RWPE2 (cell line): ENCODE data around the gene MCM3AP.
"Not testable (repeated sequence)": the region's sequence is repeated elsewhere in the genome, so short reads cannot be mapped to it uniquely, and the experiment has no call there.

Experiments used
- ATAC-seq: fragments of 200-7000 bp; cut with Tn5 transposase; 3 replicates; pipeline ENCODE4 v1.9.1; 2021; ENCODE audit warnings: low read depth
- DNase-seq: peaks from one replicate; pipeline ENCODE4 v3.0.0-alpha.2; 2020; ENCODE audit warnings: low spot score
- H3K27ac ChIP-seq: fragments of 450-650 bp; 2 replicates; pipeline ENCODE4 v1.5.1; 2017; ENCODE audit warnings: mild to moderate bottlenecking; ENCODE audit not compliant: poor library complexity, severe bottlenecking
- H3K27me3 ChIP-seq: fragments of 250-450 bp; sonication (Bioruptor Pico); 2 replicates; pipeline ENCODE4 v1.5.1; 2021; ENCODE audit warnings: mild to moderate bottlenecking, moderate library complexity; ENCODE audit not compliant: insufficient read depth, poor library complexity, severe bottlenecking
- H3K36me3 ChIP-seq: fragments of 250-450 bp; sonication (Bioruptor Pico); 2 replicates; pipeline ENCODE4 v1.5.1; 2020; ENCODE audit warnings: low read depth, mild to moderate bottlenecking, moderate library complexity
- H3K4me1 ChIP-seq: fragments of 250-450 bp; sonication (Bioruptor Pico); 2 replicates; pipeline ENCODE4 v1.5.1; 2021; ENCODE audit warnings: mild to moderate bottlenecking, moderate library complexity; ENCODE audit not compliant: insufficient read depth, poor library complexity, severe bottlenecking
- H3K4me3 ChIP-seq: fragments of 250-450 bp; sonication (Bioruptor Pico); 2 replicates; pipeline ENCODE4 v1.5.1; 2021; ENCODE audit warnings: mild to moderate bottlenecking, moderate library complexity; ENCODE audit not compliant: severe bottlenecking
- H3K9me3 ChIP-seq: fragments of 250-450 bp; sonication (Bioruptor Pico); 2 replicates; pipeline ENCODE4 v1.5.1; 2021; ENCODE audit warnings: mild to moderate bottlenecking, moderate library complexity; ENCODE audit not compliant: severe bottlenecking
- TF ChIP-seq, protein P1 (sequence below): fragments of 450-650 bp; IDR thresholded peaks from one replicate; pipeline ENCODE4 v1.5.1; 2017; ENCODE audit warnings: mild to moderate bottlenecking, moderate library complexity; ENCODE audit not compliant: poor library complexity, severe bottlenecking

The MCM3AP gene

DNA sequence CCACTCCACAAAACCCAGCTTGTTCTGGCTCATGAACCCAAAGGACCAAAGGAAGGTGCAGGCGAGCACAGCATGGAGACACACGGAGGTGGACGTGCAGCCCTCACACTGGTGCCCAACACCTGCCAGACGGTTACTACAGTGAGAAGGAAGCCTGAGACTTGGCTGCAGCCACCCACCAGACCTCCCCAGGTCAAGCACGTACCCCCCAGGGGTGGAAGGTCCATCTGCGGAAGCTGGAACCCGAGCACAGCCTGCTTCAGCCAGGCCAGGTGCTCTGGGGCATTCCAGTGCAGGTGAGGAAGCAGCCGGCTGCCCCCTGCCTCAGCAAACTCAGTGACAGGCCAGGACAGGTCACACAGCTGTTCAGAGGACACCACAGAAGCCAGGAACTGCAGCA, 40.8 kb downstream of the MCM3AP start:
- H3K27me3 ChIP-seq = no peaks in the 10 kb centered on the region
- H3K9me3 ChIP-seq = no peaks in the 10 kb centered on the region
- DNase-seq (no peak), ATAC-seq (no peak)
- no peak overlapping the region for H3K4me3 ChIP-seq
- no peaks in the 10 kb centered on the region for H3K4me1 ChIP-seq
- TF ChIP-seq, protein P1, sequence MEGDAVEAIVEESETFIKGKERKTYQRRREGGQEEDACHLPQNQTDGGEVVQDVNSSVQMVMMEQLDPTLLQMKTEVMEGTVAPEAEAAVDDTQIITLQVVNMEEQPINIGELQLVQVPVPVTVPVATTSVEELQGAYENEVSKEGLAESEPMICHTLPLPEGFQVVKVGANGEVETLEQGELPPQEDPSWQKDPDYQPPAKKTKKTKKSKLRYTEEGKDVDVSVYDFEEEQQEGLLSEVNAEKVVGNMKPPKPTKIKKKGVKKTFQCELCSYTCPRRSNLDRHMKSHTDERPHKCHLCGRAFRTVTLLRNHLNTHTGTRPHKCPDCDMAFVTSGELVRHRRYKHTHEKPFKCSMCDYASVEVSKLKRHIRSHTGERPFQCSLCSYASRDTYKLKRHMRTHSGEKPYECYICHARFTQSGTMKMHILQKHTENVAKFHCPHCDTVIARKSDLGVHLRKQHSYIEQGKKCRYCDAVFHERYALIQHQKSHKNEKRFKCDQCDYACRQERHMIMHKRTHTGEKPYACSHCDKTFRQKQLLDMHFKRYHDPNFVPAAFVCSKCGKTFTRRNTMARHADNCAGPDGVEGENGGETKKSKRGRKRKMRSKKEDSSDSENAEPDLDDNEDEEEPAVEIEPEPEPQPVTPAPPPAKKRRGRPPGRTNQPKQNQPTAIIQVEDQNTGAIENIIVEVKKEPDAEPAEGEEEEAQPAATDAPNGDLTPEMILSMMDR = no peak
- H3K27ac ChIP-seq = no peak overlapping the region
- H3K36me3 ChIP-seq = peaks cover 97% of the 10 kb centered on the region

DNA sequence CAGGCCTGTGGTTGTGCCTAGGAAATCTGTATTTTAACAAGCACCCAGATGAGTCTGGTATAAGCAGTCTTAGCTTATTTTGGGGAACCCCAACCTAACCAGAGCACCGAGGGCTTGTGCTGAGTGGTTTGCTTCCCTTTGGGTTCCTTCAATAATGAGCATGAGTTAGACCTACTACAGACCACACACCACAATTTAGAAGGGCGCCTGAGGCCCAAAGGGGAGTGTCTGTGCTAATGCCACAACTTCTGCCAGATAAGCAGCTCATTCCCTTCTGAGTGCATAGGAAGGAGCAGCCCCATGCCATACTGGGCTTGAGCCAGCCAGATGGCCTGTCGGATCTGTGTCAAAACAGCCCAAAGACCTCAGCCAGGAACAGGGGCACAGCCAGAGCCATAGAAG, 41.5 kb downstream of the MCM3AP start:
- Histone ChIP-seq H3K9me3 (no peaks in the 10 kb centered on the region), H3K27me3 (no peaks in the 10 kb centered on the region), H3K4me1 (no peaks in the 10 kb centered on the region), H3K4me3 (no peak overlapping the region), H3K27ac (no peak overlapping the region), H3K36me3 (peaks cover 97% of the 10 kb centered on the region)
- ATAC-seq = no peak
- TF ChIP-seq, protein P1 = no peak
- no peak for DNase-seq

DNA sequence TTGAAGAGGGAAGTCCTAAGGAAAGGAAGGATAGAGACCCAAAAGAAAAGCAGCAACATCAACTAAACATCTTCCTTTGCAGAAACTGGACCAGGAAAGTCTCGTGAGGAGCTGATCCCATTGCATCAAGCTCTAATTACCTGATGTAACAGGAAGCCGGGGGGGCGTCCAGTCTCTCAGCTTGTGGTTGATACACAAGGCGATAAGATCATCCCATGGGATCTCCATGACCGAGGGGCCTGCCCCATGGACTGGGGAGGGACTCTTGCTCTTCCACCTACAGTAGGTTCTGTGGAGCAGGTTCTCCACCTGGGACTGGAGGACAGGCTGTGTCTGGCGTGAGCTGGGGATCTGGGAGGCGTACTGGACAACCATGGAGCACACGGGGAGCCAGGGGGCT, 42.1 kb downstream of the MCM3AP start:
- H3K9me3 ChIP-seq = no peaks in the 10 kb centered on the region
- ATAC-seq = no peak
- H3K27ac ChIP-seq = no peak overlapping the region
- H3K36me3 ChIP-seq = peaks cover 97% of the 10 kb centered on the region
- no peaks in the 10 kb centered on the region for H3K4me1 ChIP-seq
- TF ChIP-seq, protein P1 = no peak
- DNase-seq = no peak
- no peaks in the 10 kb centered on the region for H3K27me3 ChIP-seq
- H3K4me3 ChIP-seq = no peak overlapping the region

DNA sequence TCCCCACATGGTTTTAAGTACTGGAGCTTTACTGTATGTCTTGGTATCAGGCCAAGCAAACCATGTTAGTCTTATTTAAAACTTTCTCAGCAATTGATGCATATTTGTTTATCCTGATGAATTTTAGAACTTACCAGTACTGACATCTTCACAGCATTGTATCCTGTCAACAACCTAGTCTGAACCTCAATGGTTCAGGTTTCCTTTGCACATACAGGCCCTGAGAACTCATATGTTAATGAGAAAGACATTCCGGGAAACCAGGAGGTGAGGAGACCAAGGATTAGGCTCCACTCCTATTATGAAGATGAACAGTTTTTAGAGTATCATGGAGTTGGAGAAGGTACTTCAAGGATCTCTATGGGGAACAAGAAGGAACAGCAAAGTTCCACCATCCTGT, 43.8 kb downstream of the MCM3AP start:
- ATAC-seq, H3K4me3 ChIP-seq, DNase-seq, H3K4me1 ChIP-seq, H3K9me3 ChIP-seq, H3K27me3 ChIP-seq, H3K27ac ChIP-seq: not testable (repeated sequence)
- peaks cover 98% of the 10 kb centered on the region for H3K36me3 ChIP-seq

DNA sequence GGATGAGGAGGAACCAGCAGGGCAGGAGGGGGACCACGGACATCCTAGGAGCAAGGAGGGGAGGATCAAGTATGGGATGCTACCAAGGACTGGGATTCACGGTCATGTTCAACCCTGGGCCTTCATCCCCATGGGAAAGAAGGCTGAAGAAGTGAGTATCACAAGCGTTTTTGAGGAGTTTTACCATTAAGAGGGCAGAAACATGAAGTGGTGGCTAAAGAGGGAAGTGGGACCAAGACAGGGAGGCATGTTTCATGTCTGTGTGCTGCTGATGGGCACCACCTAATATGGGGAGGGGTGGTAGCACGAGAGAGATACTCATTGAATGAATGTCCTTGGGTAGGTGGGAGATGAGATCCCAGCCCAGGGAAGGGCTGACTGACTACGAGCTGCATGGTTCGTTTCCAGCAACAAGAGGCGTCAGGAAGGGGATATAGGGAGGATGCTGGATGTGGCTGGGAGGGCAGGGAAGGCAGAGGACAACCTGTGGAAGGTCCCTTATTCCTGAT, 45.5 kb downstream of the MCM3AP start:
- Histone ChIP-seq H3K36me3 (peaks cover 98% of the 10 kb centered on the region), H3K4me1 (no peaks in the 10 kb centered on the region), H3K27me3 (no peaks in the 10 kb centered on the region), H3K27ac (no peak overlapping the region), H3K4me3 (no peak overlapping the region), H3K9me3 (no peaks in the 10 kb centered on the region)
- DNase-seq (no peak), ATAC-seq (no peak)
- TF ChIP-seq, protein P1 = no peak
